ENCODE measurements around the gene C17orf58. TPM values are rescaled to one million over a fixed set of nuclear protein-coding genes. Genes with fewer than 3 reads are reported as not detected.

Gene C17orf58
- total and polyA plus RNA-seq, 2 of the 8 experiments (the other 6 are each of a cell fraction or from before 2014, with no cell fraction given), result 22.6 to 24.1 TPM

DNA sequence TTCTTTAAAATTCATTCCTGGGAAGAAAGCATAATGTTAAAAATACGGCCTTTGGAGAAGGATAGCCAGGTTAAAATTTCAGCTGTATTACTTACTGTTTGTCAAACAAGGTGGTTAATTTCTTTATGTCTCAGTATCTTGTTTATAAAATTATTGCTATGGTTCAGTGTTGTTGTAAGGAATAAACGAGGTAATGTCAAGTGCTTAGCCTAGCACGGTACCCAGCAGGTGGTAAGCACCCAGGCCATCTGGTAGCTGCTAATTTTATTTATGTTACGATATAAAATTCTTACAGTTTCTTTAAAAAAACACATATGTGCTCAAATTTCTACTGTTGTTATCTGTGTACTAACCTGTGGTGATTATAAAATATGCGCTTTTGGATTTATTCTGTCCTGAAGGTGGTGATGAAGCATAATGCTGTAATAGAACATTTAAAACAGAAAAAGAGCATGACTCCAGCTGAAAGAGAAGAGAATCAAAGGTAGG lies 48.9 kb downstream of the C17orf58 start:
- Histone ChIP-seq H3K56ac (replicated peaks; ENCODE audit: insufficient read length, low read depth, low read length) (no peak overlapping the region), H3K79me1 (ENCODE audit: low read depth, low read length) (peaks cover 2% of the 10 kb centered on the region; the same call in 1 of the 2 replicates), H2AFZ (ENCODE audit: low read length) (no peak overlapping the region), H4K8ac (ENCODE audit: extremely low read depth, insufficient read depth, low read length) (no peak overlapping the region), H4K20me1 (replicated peaks in 1 of 2; ENCODE audit: control insufficient read depth in 1 of 2, insufficient read depth in 2 of 2, low read length in 2 of 2) (peaks cover 0 to 5% of the 10 kb centered on the region in 2 experiments), H2BK5ac (ENCODE audit: low read depth, low read length) (no peak overlapping the region), H3K4ac (replicated peaks; ENCODE audit: insufficient read length, low read depth, low read length) (no peak overlapping the region), H3K27me3 (replicated peaks in 1 of 4; ENCODE audit: control insufficient read depth in 3 of 4, extremely low read depth in 1 of 4, insufficient read depth in 3 of 4, low read length in 3 of 4) (no peaks in the 10 kb centered on the region), H2BK120ac (replicated peaks; ENCODE audit: low read depth, low read length) (no peak overlapping the region), H3K27ac (ENCODE audit: low read depth, low read length) (no peak overlapping the region), H4K5ac (ENCODE audit: insufficient read length, low read depth, low read length) (no peak overlapping the region), H2BK15ac (ENCODE audit: low read length) (no peak overlapping the region), H3K9ac (replicated peaks in 1 of 4; ENCODE audit: extremely low read depth in 1 of 4, low read depth in 3 of 4, low read length in 3 of 4) (no peak overlapping the region), H3K23me2 (ENCODE audit: low read depth, low read length) (no peaks in the 10 kb centered on the region), H3K23ac (ENCODE audit: insufficient read length) (no peak overlapping the region), H3K18ac (ENCODE audit: extremely low read depth, low read length) (no peak overlapping the region), H2BK20ac (ENCODE audit: low read length) (no peak overlapping the region), H4K91ac (replicated peaks; ENCODE audit: insufficient read length, low read length) (no peak overlapping the region), H3K79me2 (ENCODE audit: control insufficient read depth in 1 of 2, insufficient read depth in 2 of 2, low read length in 2 of 2) (no peaks in the 10 kb centered on the region), H3K14ac (ENCODE audit: insufficient read length) (no peak overlapping the region), H2BK12ac (ENCODE audit: low read depth, low read length) (no peak overlapping the region), H3K4me1 (replicated peaks in 1 of 4; ENCODE audit: control insufficient read depth in 3 of 4, insufficient read depth in 4 of 4, low read length in 3 of 4) (no peaks in the 10 kb centered on the region), H2AK5ac (ENCODE audit: low read depth, low read length) (no peak overlapping the region), H3K36me3 (ENCODE audit: control insufficient read depth in 2 of 4, insufficient read depth in 4 of 4, low read length in 3 of 4) (peaks cover 50 to 88% (median 75%) of the 10 kb centered on the region in 4 experiments), H3K4me3 (ENCODE audit: extremely low read depth in 1 of 4, insufficient read depth in 2 of 4, low read depth in 3 of 4, low read length in 4 of 4) (no peak overlapping the region), H3K4me2 (ENCODE audit: insufficient read depth in 1 of 2, low read depth in 2 of 2, low read length in 2 of 2) (no peak overlapping the region), H3K9me3 (ENCODE audit: insufficient read depth in 2 of 2, low read depth in 1 of 2, low read length in 1 of 2) (no peaks in the 10 kb centered on the region)
- DNase-seq (ENCODE audit: low read depth in 1 of 2, low spot score in 2 of 2) (no peak), FAIRE-seq (no peak)
- POLR2A ChIA-PET (ENCODE audit: partially characterized antibody), result interaction anchor here (1.0 kb wide), 1 partner anchor 8 kb away, joined by 5 read pairs; no protein-coding TSS in a partner anchor
- 93% methylated on average over 5 of the region's 5 CpGs; no CpG with 5 or more reads in 1 of the 2 experiments for WGBS, 2 experiments (ENCODE audit: extremely low coverage in 1 of 2, insufficient coverage in 1 of 2, insufficient read length in 1 of 2, insufficient replicate concordance in 2 of 2, low coverage in 1 of 2, low lambda C conversion rate in 2 of 2, missing lambda C conversion rate in 1 of 2)
- CTCF ChIA-PET (ENCODE audit: partially characterized antibody), result interaction anchor here (0.8 to 1.8 kb wide), 8 partner anchors 9 to 232 kb away, joined by 3 to 7 read pairs (median 4); no protein-coding TSS in a partner anchor
- TF ChIP-seq CEBPB (IDR thresholded peaks at IDR 0.05; ENCODE audit: low read depth, low read length), result no peak
- no peak for TF ChIP-seq TAF7 (optimal IDR thresholded peaks at IDR 0.05; ENCODE audit: borderline replicate concordance, low read depth, low read length)
- no peak for TF ChIP-seq ASH2L (IDR thresholded peaks at IDR 0.05; ENCODE audit: low read length)
- TF ChIP-seq JUND (IDR thresholded peaks at IDR 0.05; ENCODE audit: low read length), result no peak
- TF ChIP-seq EGR1 (IDR thresholded peaks at IDR 0.05; ENCODE audit: borderline replicate concordance, low read depth, low read length), result no peak
- no peak for TF ChIP-seq BACH1 (IDR thresholded peaks at IDR 0.05; ENCODE audit: low read length)
- TF ChIP-seq, protein P1, sequence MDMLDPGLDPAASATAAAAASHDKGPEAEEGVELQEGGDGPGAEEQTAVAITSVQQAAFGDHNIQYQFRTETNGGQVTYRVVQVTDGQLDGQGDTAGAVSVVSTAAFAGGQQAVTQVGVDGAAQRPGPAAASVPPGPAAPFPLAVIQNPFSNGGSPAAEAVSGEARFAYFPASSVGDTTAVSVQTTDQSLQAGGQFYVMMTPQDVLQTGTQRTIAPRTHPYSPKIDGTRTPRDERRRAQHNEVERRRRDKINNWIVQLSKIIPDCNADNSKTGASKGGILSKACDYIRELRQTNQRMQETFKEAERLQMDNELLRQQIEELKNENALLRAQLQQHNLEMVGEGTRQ (IDR thresholded peaks at IDR 0.05; ENCODE audit: low read length), result no peak
- TF ChIP-seq CBX5 (IDR thresholded peaks at IDR 0.05; ENCODE audit: low read depth, low read length), result no peak
- no peak for TF ChIP-seq NRF1 (IDR thresholded peaks at IDR 0.05; ENCODE audit: low read depth, low read length)
- no peak for TF ChIP-seq SRF (IDR thresholded peaks at IDR 0.05; ENCODE audit: low read depth, low read length)
- TF ChIP-seq TBP (IDR thresholded peaks at IDR 0.05; ENCODE audit: low read depth, low read length), result no peak
- TF ChIP-seq TCF12 (IDR thresholded peaks at IDR 0.05; ENCODE audit: low read depth, low read length), result no peak
- no peak for TF ChIP-seq ZNF274 (IDR thresholded peaks at IDR 0.05; ENCODE audit: borderline replicate concordance, extremely low read depth, low read length)
- TF ChIP-seq RBBP5 (IDR thresholded peaks at IDR 0.05; ENCODE audit: borderline replicate concordance, low read depth, low read length), result no peak

Measured in H1 (cell line).